Liver (tissue), 9 donors: Measurements from ENCODE around the gene SCAMP4. TPM values are rescaled to one million over a fixed set of nuclear protein-coding genes. Genes with fewer than 3 reads are reported as not detected.

Source experiments
- DNase-seq: peaks from one replicate; pipeline ENCODE4 v3.0.0-alpha.2; 2017; ENCODE audit warnings: low spot score
- H3K27ac ChIP-seq, 2 donors: one replicate each; pipeline ENCODE4 v1.7.0; 2013; ENCODE audit warnings: inconsistent platforms in 2 of 2, low read length in 2 of 2, control low read depth in 1 of 2, low read depth in 1 of 2, mild to moderate bottlenecking in 1 of 2
- H3K27me3 ChIP-seq, 4 donors: one replicate each; pipeline versions ENCODE4 v1.6.1 to v1.7.0; 2013; ENCODE audit warnings: low read length in 3 of 4, inconsistent platforms in 1 of 4, mild to moderate bottlenecking in 1 of 4, moderate library complexity in 1 of 4; ENCODE audit not compliant: control insufficient read depth in 4 of 4, insufficient read depth in 4 of 4
- H3K36me3 ChIP-seq, 4 donors: one replicate each; pipeline versions ENCODE4 v1.6.1 to v1.7.0; 2013; ENCODE audit warnings: low read length in 3 of 4, mild to moderate bottlenecking in 3 of 4, low read depth in 1 of 4, moderate library complexity in 1 of 4; ENCODE audit not compliant: control insufficient read depth in 4 of 4, insufficient read depth in 3 of 4
- H3K4me1 ChIP-seq, 4 donors: one replicate each; pipeline versions ENCODE4 v1.6.1 to v1.7.0; 2013; ENCODE audit warnings: low read length in 3 of 4, mild to moderate bottlenecking in 3 of 4, moderate library complexity in 1 of 4; ENCODE audit not compliant: control insufficient read depth in 4 of 4, insufficient read depth in 4 of 4
- H3K4me3 ChIP-seq, 3 donors: one replicate each; pipeline versions ENCODE4 v1.6.1 to v1.7.0; 2013; ENCODE audit warnings: low read length in 3 of 3, control low read depth in 1 of 3, low read depth in 1 of 3, mild to moderate bottlenecking in 1 of 3
- H3K9ac ChIP-seq, 2 donors: one replicate each; pipeline ENCODE4 v1.7.0; 2013; ENCODE audit warnings: low read length in 2 of 2, mild to moderate bottlenecking in 2 of 2, moderate library complexity in 2 of 2, control low read depth in 1 of 2, low read depth in 1 of 2
- H3K9me3 ChIP-seq, 4 donors: one replicate each; pipeline versions ENCODE4 v1.6.1 to v1.7.0; 2013; ENCODE audit warnings: low read length in 3 of 4; ENCODE audit not compliant: control insufficient read depth in 4 of 4
- ATF3 ChIP-seq: IDR thresholded peaks from 2 replicates; pipeline ENCODE4 v1.6.1; 2016; ENCODE audit warnings: antibody characterized with exemption
- CTCF ChIP-seq: fragments of 150-350 bp; IDR thresholded peaks from 2 replicates; pipeline ENCODE4 v1.5.1; 2017; ENCODE audit warnings: improper control_type of control experiment, low read depth, low read length; ENCODE audit not compliant: missing input control
- FOXA1 ChIP-seq: IDR thresholded peaks from 2 replicates; pipeline ENCODE4 v1.6.1; 2016; ENCODE audit warnings: antibody characterized with exemption
- GABPA ChIP-seq, 2 donors: IDR thresholded peaks in 1 of 2; conservative IDR thresholded peaks in 1 of 2; 2 replicates each; pipeline ENCODE4 v1.6.1; 2016; ENCODE audit warnings: antibody characterized with exemption in 2 of 2, mild to moderate bottlenecking in 1 of 2, moderate library complexity in 1 of 2
- HNF4A ChIP-seq, 2 donors: conservative IDR thresholded peaks; 2 replicates each; pipeline ENCODE4 v1.6.1; 2016; ENCODE audit warnings: antibody characterized with exemption in 2 of 2, mild to moderate bottlenecking in 2 of 2
- HNF4G ChIP-seq: IDR thresholded peaks from 2 replicates; pipeline ENCODE4 v1.6.1; 2016; ENCODE audit warnings: antibody characterized with exemption
- JUND ChIP-seq, 2 donors: IDR thresholded peaks; 2 replicates each; pipeline ENCODE4 v1.6.1; 2016; ENCODE audit warnings: antibody characterized with exemption in 2 of 2
- MAX ChIP-seq: IDR thresholded peaks from 2 replicates; pipeline ENCODE4 v1.6.1; 2016; ENCODE audit warnings: antibody characterized with exemption
- NR2F2 ChIP-seq: IDR thresholded peaks from 2 replicates; pipeline ENCODE4 v1.6.1; 2016; ENCODE audit warnings: antibody characterized with exemption
- RAD21 ChIP-seq, 2 donors: IDR thresholded peaks; 2 replicates each; pipeline ENCODE4 v1.6.1; 2016; ENCODE audit warnings: antibody characterized with exemption in 2 of 2, mild to moderate bottlenecking in 2 of 2
- REST ChIP-seq: IDR thresholded peaks from 2 replicates; pipeline ENCODE4 v1.6.1; 2016; ENCODE audit warnings: antibody characterized with exemption, mild to moderate bottlenecking
- RXRA ChIP-seq, 2 donors: IDR thresholded peaks; 2 replicates each; pipeline ENCODE4 v1.6.1; 2017 to 2018; ENCODE audit warnings: antibody characterized with exemption in 2 of 2, mild to moderate bottlenecking in 1 of 2
- TAF1 ChIP-seq: conservative IDR thresholded peaks from 2 replicates; pipeline ENCODE4 v1.6.1; 2016; ENCODE audit warnings: antibody characterized with exemption, mild to moderate bottlenecking
- YY1 ChIP-seq: IDR thresholded peaks from 2 replicates; pipeline ENCODE4 v1.6.1; 2016; ENCODE audit warnings: antibody characterized with exemption, mild to moderate bottlenecking
- ZBTB33 ChIP-seq: IDR thresholded peaks from 2 replicates; pipeline ENCODE4 v1.6.1; 2016; ENCODE audit warnings: antibody characterized with exemption
- WGBS: extraction: QIAGEN DNeasy Blood & Tissue Kit; methylation state at CpG from one replicate; pipeline ENCODE4 v1.1.7; 2013; 5-methylcytosine and 5-hydroxymethylcytosine counted together
- polyA plus RNA-seq, 2 donors: library from polyadenylated mRNA; stranded (reverse) in 1 of 2; unstranded in 1 of 2; fragments of 200-250 nt in 1 of 2; fragments of >200 nt in 1 of 2; fragmentation: Nextera tagmentation in 1 of 2; extraction: Ambion mirVana in 1 of 2; gene quantifications; one replicate each; pipeline versions ENCODE4 v1.2.1 to v1.2.3, GENCODE V29; 2013 to 2015
- total RNA-seq, 2 donors: library from RNA; depleted of rRNA; stranded (reverse); fragments of >200 nt; gene quantifications; one replicate each; pipeline ENCODE4 v1.2.3, GENCODE V29; 2014
- donor health status: healthy.
- donor health status: healthy.
- donor health status: healthy.
- donor health status: healthy.
- donor health status: healthy.

The SCAMP4 gene
- total and polyA plus RNA-seq, 4 donors, result 13.0 to 22.1 (median 16.6) TPM

GRCh38 chr19:1970806-1971502 is 65.8 kb downstream of the SCAMP4 start:
- Histone ChIP-seq H3K27me3 (no peaks in the 10 kb centered on the region), H3K36me3 (peaks cover 0 to 28% (median 5%) of the 10 kb centered on the region in 4 donors), H3K9ac (no peak overlapping the region), H3K4me1 (no peaks in the 10 kb centered on the region), H3K4me3 (no peak overlapping the region), H3K9me3 (no peaks in the 10 kb centered on the region), H3K27ac (no peak overlapping the region)
- whole genome bisulfite sequencing, result 95% methylated on average over 27 of the region's 27 CpGs
- no peak for DNase-seq
- TF ChIP-seq ATF3 (no peak), RAD21 (IDR thresholded peaks at IDR 0.05) (no peak), REST (no peak), FOXA1 (no peak), YY1 (no peak), NR2F2 (no peak), GABPA (IDR thresholded peaks at IDR 0.05 in 1 of 2, conservative IDR thresholded peaks at IDR 0.05 in 1 of 2) (no peak), HNF4G (no peak), JUND (IDR thresholded peaks at IDR 0.05) (no peak), MAX (no peak), ZBTB33 (no peak), TAF1 (no peak), RXRA (IDR thresholded peaks at IDR 0.05) (no peak)

GRCh38 chr19:1974381-1975161 is 69.4 kb downstream of the SCAMP4 start:
- Histone ChIP-seq H3K9ac (no peak overlapping the region), H3K4me3 (no peak overlapping the region), H3K9me3 (no peaks in the 10 kb centered on the region), H3K4me1 (no peaks in the 10 kb centered on the region), H3K27me3 (no peaks in the 10 kb centered on the region), H3K36me3 (peaks cover 0 to 32% (median 11%) of the 10 kb centered on the region in 4 donors), H3K27ac (no peak overlapping the region)
- WGBS, result 96% methylated on average over 28 of the region's 28 CpGs
- no peak for DNase-seq
- TF ChIP-seq HNF4G (no peak), TAF1 (no peak), CTCF (no peak), ZBTB33 (no peak), HNF4A (conservative IDR thresholded peaks at IDR 0.05) (no peak)
